Neural crest cell (in vitro differentiated cells): ENCODE measurements around the gene TCFL5. TPM values are rescaled to one million over a fixed set of nuclear protein-coding genes. Genes with fewer than 3 reads are reported as not detected.
"Not testable (repeated sequence)": the region's sequence is repeated elsewhere in the genome, so short reads cannot be mapped to it uniquely, and the experiment has no call there.

Source experiments
- DNase-seq: peaks from one replicate; pipeline ENCODE4 v3.0.0; 2021; ENCODE audit warnings: low read depth, mixed read lengths, low spot score
- H3K27ac Mint-ChIP-seq: one replicate; pipeline ENCODE4 v1.8.0; 2021; ENCODE audit warnings: mild to moderate bottlenecking, mixed read lengths; ENCODE audit not compliant: unreplicated experiment
- H3K27me3 Mint-ChIP-seq: 2 replicates; pipeline ENCODE4 v1.8.0; 2021; ENCODE audit warnings: low read depth, mild to moderate bottlenecking, mixed read lengths
- H3K36me3 Mint-ChIP-seq: 2 replicates; pipeline ENCODE4 v1.8.0; 2021; ENCODE audit warnings: low read depth, mild to moderate bottlenecking, mixed read lengths
- H3K4me1 Mint-ChIP-seq: 2 replicates; pipeline ENCODE4 v1.8.0; 2021; ENCODE audit warnings: mixed read lengths
- H3K4me3 Mint-ChIP-seq: one replicate; pipeline ENCODE4 v1.8.0; 2021; ENCODE audit warnings: mild to moderate bottlenecking, mixed read lengths
- H3K9me3 Mint-ChIP-seq: 2 replicates; pipeline ENCODE4 v1.8.0; 2021; ENCODE audit warnings: mixed read lengths
- total RNA-seq: library from RNA; stranded (reverse); gene quantifications from 2 replicates; pipeline ENCODE4 v1.2.1, GENCODE V29; 2021
- TF ChIP-seq, protein P1 (sequence below): fragments of 200-600 bp; sonication (generic); conservative IDR thresholded peaks from 2 replicates; pipeline ENCODE4 v1.5.0; 2021; ENCODE audit warnings: antibody characterized with exemption, mild to moderate bottlenecking

The TCFL5 gene
- total RNA-seq, 1 donor from 2014 or later, result 17.6 TPM

DNA sequence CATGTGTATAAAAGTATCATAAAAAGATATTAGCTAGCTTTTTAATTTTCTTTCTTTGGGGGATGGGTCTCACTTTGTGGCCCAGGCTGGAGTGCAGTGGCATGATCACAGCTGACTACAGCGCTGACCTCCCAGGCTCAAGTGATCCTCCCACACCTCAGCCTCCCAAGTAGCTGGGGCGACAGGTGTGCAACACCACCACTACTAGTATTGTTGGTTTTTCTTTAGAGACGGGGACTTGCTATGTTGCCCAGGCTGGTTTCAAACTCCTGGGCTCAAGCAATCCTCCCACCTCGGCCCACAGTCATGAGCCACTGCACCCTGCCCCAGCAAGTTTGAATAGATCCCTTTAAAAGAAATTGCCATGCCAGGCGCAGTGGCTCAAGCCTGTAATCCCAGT is 6.5 kb downstream of the TCFL5 start:
- Mint-ChIP-seq H3K9me3 (no peaks in the 10 kb centered on the region), H3K27me3 (peaks cover 8% of the 10 kb centered on the region), H3K36me3 (peaks cover 15% of the 10 kb centered on the region), H3K4me1 (peaks cover 10% of the 10 kb centered on the region), H3K27ac (no peak overlapping the region), H3K4me3 (no peak overlapping the region)
- TF ChIP-seq, protein P1, sequence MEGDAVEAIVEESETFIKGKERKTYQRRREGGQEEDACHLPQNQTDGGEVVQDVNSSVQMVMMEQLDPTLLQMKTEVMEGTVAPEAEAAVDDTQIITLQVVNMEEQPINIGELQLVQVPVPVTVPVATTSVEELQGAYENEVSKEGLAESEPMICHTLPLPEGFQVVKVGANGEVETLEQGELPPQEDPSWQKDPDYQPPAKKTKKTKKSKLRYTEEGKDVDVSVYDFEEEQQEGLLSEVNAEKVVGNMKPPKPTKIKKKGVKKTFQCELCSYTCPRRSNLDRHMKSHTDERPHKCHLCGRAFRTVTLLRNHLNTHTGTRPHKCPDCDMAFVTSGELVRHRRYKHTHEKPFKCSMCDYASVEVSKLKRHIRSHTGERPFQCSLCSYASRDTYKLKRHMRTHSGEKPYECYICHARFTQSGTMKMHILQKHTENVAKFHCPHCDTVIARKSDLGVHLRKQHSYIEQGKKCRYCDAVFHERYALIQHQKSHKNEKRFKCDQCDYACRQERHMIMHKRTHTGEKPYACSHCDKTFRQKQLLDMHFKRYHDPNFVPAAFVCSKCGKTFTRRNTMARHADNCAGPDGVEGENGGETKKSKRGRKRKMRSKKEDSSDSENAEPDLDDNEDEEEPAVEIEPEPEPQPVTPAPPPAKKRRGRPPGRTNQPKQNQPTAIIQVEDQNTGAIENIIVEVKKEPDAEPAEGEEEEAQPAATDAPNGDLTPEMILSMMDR, result no peak
- no peak for DNase-seq

DNA sequence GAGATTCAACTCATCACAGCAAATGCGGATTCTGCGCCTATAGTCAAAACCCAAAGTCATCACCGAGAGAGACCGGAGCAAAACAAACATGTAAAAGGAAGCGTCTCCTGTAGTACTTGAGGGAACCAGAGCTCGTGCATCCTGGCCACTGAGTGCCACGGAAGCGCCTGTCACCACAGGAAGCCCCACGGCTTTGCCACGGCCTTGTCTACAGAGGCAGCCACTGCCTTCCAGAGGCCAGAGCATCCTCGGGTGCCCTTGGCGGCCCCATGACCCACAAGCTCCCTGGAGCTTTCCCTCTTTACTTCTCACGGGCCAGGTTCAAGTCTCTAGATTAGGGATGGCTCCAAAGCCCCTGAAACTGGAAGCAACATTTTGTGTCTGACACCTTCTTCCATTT is 7.5 kb downstream of the TCFL5 start:
- TF ChIP-seq, protein P1, result no peak
- H3K27ac Mint-ChIP-seq, result no peak overlapping the region
- peaks cover 18% of the 10 kb centered on the region for H3K36me3 Mint-ChIP-seq
- no peak for DNase-seq
- no peaks in the 10 kb centered on the region for H3K9me3 Mint-ChIP-seq
- peaks cover 9% of the 10 kb centered on the region for H3K4me1 Mint-ChIP-seq
- H3K27me3 Mint-ChIP-seq, result no peaks in the 10 kb centered on the region
- no peak overlapping the region for H3K4me3 Mint-ChIP-seq

DNA sequence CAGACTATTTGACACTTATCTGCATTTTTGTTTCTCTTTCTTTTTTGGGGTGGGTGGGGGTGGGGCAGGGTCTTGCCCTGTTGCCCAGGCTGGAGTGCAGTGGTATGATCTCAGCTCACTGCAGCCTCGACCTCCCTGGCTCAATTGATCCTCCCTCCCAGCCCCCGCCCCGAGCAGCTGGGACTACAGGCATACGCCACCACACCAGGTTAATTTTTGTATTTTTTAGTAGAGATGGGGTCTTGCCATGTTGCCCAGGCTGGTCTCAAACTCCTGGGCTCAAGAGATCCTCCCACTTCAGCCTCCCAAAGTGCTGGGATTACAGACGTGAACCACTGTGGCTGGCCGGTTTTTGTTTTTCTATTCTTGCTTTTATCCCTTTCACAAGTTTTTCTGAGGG is 8.3 kb downstream of the TCFL5 start:
- H3K36me3 Mint-ChIP-seq, result peaks cover 18% of the 10 kb centered on the region
- not testable (repeated sequence) for H3K4me3 Mint-ChIP-seq, H3K4me1 Mint-ChIP-seq, DNase-seq, H3K9me3 Mint-ChIP-seq, H3K27ac Mint-ChIP-seq, H3K27me3 Mint-ChIP-seq

DNA sequence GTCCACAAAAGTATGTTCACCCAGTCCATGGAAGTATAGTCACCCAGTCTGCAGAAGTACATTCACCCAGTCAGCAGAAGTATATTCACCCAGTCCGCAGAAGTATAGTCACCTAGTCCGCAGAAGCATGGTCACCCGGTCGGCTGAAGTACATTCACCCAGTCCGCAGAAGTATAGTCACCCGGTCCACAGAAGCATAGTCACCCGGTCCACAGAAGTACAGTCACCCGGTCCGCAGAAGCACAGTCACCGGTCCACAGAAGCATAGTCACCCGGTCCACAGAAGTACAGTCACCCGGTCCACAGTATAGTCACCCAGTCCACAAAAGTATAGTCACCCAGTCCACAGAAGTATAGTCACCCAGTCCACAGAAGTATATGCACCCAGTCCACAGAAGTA is 8.8 kb downstream of the TCFL5 start:
- peaks cover 8% of the 10 kb centered on the region for H3K4me1 Mint-ChIP-seq
- peaks cover 20% of the 10 kb centered on the region for H3K36me3 Mint-ChIP-seq
- H3K9me3 Mint-ChIP-seq, result no peaks in the 10 kb centered on the region
- no peaks in the 10 kb centered on the region for H3K27me3 Mint-ChIP-seq
- H3K4me3 Mint-ChIP-seq, result no peak overlapping the region
- DNase-seq, result no peak
- H3K27ac Mint-ChIP-seq, result no peak overlapping the region
- TF ChIP-seq, protein P1, result no peak

DNA sequence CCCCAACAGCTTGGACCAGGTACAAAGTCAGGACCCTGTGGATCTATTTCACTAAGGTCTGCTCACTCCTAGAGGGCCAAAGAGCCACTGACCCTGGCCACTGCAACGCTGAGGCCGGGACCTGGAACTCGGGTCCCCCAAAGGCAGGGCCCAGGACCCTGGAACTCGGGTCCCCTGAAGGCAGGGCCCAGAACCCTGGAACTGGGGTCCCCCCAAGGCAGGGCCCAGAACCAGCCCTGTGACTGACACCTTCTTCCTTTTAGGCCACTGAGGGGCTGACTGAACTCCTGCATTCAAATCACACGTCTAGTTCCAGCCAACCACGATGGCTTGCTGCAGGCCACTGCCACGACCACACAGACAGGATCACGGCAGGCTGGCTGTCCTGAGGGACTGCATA is 9.4 kb downstream of the TCFL5 start:
- Mint-ChIP-seq H3K27ac (no peak overlapping the region), H3K36me3 (peaks cover 23% of the 10 kb centered on the region), H3K4me3 (no peak overlapping the region), H3K9me3 (no peaks in the 10 kb centered on the region), H3K4me1 (peaks cover 12% of the 10 kb centered on the region), H3K27me3 (no peaks in the 10 kb centered on the region)
- no peak for DNase-seq
- TF ChIP-seq, protein P1, result no peak

DNA sequence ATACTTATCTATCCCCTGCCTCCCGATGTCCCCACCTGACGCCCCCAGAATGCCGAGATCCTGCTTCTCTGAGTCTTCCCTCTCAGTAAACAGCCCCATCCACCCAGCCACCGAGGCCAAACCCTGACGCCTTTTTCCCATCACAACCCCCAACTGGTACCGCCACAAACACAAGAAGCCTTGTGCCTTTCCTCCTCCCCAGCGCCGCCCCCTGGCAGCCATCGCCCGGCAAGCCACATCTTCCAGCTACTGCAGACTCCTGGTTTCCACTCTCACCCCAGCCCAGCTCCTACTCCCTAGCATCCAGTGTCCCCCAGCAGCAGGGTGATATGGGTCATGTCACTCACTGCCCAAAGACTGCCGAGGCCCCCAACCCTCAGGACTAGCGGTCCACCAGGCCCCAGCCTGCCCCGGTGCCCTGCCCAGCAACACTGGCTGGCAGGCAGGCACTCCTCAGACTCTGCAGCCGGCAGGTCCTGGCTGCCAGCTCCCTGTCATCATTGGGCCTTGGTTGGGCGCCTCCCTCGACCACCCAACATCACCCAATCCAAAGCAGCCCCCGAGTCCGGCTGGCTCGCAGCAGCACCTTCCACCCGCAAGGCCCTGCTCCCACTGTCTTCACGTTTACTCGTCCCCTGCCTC is 11.2 kb downstream of the TCFL5 start:
- DNase-seq, result no peak
- H3K36me3 Mint-ChIP-seq, result peaks cover 23% of the 10 kb centered on the region
- no peaks in the 10 kb centered on the region for H3K9me3 Mint-ChIP-seq
- H3K4me1 Mint-ChIP-seq, result peaks cover 23% of the 10 kb centered on the region
- no peaks in the 10 kb centered on the region for H3K27me3 Mint-ChIP-seq
- H3K27ac Mint-ChIP-seq, result no peak overlapping the region
- H3K4me3 Mint-ChIP-seq, result no peak overlapping the region
- TF ChIP-seq, protein P1, result no peak
